ENCODE results near the gene ARHGAP15.

Gene ARHGAP15

DNA sequence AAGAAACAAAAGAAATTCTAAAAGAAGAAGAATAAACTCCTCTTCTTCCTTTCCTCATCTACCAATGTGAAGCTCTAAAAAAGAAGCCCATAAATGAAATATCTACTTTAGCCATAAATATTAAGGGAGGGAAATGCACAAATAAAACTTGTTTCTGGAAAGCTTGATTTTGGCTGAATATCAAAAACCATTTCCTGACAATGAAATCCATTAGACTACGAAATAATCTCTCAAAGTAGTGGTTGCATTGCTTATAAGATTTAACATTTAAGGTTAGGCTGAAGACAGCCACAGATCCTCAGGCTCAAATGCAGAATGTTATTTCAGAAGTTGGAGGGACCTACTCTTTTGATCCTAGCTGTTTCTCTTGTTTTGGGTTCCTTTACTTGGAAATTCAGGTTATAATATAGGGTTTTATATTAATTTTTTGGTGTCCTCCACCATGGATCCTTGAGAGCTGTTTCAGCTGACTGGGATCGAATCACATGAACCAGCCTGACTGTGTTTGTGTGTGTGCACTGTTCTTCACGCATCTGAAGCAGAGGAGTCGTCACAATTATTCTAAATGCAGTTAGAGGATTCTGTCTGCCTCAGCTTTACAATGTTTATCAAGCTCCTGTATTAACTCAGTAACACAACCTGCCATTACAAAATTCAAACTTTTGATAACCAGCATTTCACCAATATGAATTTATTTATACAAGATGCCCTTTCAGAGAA is 474.8 kb downstream of the ARHGAP15 start:
- DNase-seq = no peak

DNA sequence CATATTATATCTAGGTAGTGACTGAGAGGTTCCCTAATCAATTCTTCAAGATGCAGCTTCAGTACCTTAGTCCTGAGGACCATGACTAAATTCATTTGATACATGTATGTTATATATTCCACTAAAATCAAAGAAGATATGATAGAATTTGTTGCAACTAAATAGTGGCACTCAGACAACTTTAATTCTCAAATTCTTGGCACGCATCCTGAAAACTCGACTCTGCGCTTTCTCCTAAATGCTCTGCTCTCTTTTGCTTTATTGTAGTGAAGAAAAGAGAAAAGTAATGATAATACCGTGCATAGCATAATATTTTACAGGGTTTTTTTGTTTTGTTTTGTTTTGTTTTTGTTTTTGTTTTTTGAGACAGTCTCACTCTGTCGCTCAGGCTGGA is 475.3 kb downstream of the ARHGAP15 start:
- DNase-seq = no peak

DNA sequence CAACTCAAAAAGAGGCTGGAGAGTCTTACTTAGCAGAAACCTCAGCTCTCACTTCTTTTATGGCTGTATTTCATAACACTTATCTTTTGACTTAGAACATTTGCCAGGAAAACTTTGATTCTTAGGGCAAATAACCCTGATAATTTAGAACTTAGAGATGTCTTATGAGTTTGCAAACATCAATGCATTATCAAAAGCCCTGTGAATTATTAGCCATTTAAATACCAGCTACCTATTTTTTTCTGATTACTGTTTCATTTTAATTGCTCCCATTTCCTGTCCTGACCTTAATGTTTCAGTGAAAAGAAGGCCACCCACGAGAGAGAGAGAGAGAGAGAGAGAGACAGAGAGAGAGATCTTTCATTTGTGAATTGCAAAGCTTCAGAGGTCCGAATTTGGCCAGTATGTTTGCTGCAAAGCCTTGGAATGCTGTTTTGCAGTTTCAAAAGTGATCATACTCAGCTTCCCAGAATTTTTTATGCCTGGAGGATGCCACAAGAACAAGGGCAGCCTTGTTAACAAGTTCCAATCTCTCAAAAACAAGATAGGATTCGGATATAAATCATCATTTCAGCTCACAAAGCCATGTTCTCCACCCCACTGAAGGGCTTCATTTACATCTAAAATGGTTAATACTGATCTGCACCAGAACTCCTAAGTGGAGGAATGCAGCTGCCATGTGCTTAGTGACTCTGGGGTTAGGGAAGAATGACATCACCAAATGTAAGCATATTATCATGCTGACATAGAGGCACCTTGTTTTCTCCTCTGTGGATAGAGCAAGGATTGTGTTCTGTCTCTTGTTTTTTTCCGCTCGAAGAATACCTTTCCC is 478.2 kb downstream of the ARHGAP15 start:
- DNase-seq = no peak

DNA sequence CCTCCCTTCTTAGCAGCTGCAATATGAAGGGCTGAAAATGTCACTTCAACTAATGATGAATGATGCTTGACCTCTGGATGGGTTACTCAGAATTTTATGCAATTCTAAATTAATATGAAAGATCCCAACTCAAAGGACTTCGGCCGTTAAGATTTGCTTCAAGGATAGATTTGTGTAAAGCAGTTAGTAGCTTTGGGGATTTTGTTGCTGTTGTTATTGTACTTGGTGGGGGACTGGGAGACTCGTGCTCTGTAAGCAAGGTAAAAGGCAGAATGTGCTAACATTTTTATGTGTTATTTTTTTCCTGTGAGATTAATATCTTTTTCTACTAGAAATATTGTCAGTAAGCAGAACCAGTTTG is 478.8 kb downstream of the ARHGAP15 start:
- no peak for DNase-seq

DNA sequence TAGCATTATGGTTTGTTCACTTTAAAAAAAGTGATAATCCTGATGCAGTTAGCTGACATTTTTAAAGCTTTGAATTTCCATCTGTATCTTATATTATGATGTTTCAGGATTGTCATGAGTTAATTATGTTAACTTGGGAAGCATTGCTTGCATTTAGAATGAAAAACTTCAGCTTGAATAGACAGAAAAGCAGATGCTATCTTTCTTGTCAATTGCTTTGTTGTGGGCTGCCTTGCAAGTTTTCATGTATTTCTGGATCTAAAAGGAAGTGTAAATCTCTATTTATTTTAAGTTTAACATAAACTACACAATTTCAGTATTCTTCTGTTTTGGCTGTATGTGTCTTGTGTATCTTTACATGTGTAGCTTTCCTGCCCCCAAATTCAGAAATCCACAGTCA is 479.5 kb downstream of the ARHGAP15 start:
- DNase-seq = no peak

DNA sequence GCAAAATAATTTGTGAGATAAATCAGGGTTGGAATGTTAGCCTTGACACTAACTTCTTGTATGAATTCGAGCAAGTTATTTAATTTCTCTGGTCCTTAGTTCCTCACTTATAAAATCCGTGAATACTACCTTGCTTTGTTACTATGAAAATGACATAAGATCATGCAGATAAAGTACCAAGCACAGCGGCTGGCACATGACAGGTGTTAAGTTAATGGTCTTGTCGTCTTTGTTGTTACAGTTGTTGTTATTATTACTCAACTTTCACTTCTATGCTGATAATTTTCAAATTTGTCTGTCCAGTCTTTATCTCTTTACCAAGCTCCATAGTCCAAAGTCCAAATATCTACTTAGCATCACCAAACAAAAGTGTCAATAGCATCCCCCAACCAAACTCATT is 482.1 kb downstream of the ARHGAP15 start:
- DNase-seq = no peak

DNA sequence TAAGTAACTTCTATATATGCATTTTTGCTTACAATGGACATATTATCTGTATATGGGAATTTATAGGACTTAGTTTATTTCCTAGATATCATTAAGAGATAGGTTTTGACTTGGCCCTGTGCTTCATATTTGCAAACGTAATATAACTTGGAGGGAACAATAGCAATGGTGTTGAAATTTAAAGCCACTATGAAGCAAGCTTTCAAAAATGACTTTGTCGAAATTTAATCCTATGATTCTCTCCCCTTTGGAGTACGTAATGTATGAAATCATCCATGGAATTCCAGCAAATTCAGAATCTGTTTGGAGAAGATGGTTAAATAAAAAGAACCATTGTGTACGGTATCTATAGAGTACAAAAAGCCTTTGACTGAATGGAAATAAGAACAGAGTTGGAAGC is 486.3 kb downstream of the ARHGAP15 start:
- no peak for DNase-seq

DNA sequence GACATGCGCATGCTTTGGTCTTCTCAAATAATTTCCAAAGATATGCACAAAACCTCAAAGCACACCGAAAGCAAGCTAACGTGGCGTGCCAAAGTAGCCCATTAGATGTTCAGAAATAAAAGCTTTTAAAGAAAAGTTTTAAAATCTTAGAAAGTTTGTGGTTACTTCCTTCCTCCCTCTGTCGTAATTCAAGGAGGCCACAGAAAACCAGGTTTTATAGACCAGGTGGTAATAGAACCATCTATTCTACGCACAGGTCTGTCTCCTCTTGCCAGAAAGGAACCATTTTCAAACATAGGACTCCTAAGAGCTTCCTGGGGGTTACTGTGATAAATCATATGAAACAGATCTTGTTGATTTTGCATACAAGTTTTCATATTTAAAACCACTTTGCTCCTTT is 487.2 kb downstream of the ARHGAP15 start:
- DNase-seq = no peak

DNA sequence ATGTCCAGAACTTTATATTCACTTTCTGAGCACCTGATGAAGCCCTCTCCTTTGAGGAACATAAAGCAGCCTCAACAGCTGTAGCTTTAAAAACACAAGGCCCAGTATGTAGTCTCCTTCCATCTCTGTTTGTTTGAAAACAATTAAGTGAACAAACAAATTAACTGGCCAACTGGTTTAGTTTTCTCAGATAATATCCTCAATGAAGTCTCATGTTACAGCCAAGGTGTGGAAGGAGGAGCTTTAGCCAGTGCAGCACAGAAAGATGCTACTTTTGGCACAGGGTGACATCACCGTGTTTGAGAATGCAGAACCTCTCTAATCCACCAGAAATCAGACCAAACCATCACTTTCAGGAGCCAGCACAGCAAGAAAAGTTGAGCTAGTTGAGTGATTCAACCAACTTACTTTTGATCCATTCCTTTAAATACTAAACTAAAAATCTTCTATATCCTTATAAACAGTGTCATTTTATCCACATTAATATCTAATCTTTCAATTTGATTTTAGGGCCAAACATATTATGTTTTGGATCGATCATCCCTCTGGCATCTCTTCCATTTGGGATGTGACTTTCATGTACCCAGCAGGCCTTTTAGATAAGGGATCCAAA is 488.7 kb downstream of the ARHGAP15 start:
- no peak for DNase-seq

DNA sequence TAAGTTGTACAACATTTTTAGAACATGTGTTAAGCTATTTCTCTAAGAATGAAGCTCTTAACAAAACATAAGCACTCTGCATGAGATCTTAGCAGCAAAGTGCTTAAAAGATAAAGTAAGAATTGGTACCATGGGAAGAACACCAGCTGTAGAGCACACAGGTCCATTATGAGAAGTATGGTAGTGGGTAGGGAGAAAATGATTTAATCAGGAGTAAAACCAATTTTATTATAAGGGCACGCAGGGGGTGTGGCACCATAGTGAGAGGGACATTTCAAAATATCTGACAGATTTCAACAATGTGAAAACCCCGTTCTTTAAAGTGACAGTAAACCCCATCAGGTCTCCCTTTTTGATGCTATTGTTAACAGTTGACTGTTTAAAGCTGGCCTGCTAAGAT is 492.9 kb downstream of the ARHGAP15 start:
- DNase-seq = no peak

DNA sequence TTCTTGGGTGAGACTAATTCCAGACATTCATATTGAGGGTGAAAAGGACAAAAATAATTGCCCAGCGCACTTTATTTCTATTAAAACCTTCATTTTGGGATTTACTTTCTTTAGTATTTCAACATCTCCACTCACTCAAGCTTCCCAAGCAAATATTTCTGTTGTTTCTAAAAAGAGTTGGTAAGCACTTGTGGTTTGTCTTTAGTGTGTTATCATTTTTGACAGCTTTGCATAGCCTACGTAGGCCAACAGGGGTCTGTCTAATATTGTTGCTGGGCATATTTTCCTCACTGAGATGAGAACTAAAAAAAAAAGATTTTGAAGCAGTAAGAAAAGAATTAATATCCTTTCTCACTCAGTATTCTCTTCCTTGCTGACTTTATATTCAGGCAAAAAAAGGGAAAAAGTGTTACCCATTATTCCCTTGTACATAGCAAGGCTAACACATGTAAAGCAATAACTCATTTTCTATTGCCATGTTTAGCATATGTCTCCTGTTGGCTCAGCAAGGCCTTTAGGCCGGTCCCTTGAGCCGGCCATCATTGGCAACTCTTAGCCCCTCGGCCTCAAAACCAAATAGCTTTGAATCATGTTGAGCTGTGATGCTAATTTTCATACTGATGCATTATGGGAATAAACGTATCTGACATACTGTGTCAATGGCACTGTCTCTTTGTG is 494.2 kb downstream of the ARHGAP15 start:
- no peak for DNase-seq

DNA sequence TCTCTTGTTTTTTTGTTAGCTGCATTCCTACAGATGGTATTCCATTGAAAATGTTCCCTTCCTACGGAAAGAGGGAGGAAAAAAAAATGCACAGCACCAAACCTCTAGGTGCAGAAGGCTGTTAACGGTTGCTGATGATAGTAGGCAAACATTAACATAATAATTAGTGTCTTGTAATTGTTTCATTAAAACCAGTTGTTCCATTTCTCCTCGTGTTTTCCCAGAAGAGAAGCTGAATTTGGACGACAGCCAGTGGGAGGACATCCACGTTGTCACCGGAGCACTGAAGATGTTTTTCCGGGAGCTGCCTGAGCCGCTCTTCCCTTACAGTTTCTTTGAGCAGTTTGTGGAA is 494.7 kb downstream of the ARHGAP15 start:
- no peak for DNase-seq

DNA sequence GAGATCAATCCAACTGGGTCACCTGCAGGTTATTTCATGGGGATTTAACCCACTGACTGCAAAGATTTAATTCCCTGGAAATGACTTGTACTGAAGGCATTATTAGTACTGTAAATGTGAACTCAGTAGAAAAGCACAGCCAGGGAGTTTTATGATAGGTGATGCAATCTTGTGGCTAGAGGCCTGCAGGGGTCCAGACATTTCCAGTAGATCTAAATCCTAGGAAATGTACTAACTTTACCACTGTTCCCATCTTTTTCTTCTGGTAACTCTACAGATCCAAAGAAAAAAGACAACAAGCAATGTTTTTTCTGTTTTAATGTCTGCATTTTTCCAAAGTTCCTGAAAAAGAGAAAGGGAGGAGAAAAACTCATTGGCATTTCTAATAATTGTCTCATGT is 500.1 kb downstream of the ARHGAP15 start:
- DNase-seq = no peak

DNA sequence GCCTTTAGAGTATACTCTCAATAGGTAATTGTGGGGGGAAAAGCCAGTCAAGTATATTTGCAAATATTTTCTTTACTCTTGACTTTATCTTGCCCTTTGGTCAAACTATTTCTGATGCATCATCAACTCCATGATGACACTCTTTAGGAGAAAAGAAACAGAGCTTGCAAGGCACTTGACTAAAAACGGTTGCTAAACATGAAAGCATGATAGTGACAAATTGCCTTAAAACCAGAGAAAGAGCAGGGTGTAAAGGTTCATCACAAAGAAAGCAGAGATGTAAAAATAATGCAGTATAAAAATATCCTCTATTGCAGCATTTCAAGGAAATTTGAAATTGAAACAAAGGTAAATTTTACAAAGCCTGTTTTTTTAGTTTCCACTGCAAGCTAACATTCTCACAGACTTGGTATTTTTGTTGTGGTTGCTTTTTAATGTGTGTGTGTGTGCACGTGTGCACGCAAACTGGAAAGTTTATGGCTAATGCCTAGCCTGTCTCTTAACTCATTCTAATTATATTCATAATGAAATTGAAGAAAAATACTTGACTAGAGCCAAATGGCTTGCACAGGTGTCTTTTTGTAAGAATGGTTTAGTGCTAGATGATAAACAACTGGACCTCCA is 503.6 kb downstream of the ARHGAP15 start:
- DNase-seq = no peak

DNA sequence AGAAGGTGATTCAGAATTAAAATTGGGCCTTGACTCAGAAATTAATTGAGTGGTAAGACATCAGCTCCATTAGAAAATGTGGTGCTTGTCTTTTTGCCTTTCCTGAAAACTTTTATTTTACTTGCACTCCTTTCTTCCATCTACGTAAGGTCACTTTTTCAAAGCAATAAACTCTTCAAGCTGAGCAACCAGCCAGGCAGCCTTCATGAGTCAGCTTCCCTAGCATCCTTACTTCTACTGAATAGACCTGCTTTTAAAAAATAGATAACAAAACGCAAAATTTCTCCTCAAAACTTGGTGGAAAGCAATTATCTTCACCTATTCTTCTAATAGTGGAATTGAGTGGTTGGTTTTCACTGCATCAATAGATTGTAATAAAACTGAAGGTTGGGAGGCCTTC is 504.2 kb downstream of the ARHGAP15 start:
- DNase-seq = no peak

DNA sequence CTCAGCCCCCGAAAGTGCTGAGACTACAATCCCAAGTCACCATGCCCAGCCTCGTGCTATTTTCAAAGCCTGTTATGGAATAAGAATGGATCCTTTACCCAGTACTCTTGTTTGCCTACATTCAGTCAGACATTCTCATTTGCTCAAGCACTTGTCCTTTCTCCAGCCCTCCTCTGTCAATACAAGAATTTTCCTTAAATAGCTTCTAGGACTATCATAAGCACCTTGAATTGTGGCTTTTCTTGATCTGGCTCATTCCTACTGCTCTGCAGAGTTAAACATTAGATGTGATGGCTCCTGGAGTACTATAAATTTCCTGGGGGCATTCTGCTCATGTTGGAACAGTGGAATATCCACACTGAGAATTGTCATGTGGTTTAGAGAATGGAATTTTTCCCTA is 506.1 kb downstream of the ARHGAP15 start:
- no peak for DNase-seq

DNA sequence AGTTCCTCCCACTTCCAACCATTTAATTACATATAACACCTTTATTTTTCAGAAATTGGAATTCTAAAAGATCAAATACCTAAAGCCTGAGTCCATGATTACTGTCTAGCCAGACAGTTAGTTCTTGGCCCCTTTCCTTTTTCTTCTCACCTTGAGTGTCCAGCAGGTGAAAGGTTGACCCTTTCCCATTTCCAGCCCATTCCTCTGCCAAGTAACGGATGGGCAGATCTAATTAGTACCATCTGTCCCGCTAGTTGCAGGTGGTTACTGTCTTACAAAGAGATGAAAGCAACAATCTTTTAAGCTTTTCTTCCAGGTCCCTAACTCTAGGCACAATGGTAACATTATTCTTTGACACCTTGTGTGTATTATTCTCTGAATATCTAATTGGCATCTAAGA is 506.7 kb downstream of the ARHGAP15 start:
- no peak for DNase-seq

DNA sequence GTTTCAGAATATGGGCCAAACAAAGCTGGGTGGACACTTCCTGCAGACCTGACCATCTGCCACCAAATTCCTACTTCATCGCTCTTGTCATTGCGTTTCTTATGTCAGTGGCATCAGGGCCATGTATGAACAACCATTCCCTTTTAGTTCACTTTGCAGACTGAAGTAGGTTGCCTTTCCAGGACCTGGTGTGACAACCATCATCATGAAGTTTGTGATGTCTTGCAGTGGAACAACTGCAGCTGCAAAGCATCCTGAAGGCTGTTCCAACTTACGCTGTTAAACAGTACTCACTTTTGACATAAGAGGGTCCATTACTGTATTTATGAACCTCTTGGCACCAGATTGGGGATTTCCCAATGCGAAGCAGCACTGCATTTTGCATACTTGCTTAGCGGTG is 511.6 kb downstream of the ARHGAP15 start:
- DNase-seq = no peak

DNA sequence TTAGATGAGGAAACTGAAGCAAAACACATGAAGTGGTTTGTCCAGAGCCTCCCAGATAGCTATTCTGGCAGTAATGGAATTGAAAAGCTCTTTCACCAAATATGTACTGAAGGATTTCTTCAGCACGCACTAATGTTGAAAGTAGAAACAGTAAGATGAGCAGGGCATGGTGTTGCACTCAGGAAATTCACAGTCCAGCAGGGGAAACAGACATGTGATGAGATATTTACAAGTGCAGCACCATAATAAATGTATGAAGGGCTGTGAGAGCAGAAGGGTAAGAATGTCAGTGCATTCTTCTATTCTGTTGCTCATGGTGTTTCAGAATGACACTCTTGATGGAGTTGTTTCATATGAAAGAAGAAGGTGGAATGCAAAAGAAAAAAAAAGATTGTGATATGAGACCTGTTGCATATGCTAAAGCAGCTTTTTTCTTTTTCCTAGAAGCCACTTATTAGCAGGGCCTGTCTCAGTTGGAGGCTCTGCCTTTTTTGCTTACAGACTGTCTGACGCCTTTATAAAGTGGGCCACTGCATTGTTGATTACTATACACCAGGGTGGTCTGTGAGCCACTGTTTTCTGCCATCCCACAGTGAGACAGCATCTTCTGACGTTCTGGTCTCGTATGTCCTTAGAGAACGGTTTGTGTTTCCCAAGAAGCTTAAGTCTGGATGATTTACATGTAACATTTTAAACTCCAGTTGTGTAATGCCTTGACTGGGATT is 516.9 kb downstream of the ARHGAP15 start:
- DNase-seq = no peak

DNA sequence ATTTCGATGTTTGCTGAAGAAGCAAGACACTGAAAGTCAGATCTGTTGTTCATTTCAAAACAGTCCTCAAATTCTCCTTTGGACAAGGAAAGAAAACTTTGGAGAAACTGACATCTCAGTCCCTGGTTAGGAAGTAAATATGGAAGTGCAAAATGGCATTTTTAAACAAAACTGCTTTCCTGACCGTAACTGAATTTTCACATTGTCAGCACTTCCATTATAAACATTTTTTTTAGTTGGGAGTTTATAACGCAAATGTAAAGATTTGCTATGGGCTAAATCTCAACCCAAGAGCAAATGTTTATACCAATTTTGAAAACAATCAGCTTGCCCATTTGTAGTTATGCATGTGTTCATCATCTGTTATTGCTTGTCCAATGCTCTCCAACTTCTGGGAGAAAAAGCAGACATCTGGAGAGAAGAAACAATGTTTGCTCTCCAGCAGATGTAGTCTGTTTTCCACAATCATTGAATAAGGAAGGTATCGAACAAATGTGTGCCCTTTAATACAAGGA is 520.1 kb downstream of the ARHGAP15 start:
- no peak for DNase-seq

DNA sequence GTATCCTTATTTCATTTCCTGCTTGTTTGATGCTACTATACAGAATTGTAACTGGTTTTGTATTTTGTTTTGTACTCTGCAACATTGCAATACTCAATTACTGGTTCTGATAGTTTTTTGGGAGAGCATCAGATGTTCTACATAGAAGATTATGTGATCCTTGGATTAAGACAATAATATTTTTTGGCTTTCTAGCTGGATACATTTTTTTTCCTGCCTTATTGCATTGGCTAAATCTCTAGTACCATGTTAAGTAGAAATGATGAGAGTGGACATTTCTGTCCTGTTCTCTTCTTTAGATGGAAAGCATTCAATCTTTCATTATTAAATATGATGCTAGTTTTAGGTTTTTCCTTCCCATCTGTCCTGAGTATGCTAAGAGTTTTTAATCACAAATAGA is 523.5 kb downstream of the ARHGAP15 start:
- DNase-seq = no peak

DNA sequence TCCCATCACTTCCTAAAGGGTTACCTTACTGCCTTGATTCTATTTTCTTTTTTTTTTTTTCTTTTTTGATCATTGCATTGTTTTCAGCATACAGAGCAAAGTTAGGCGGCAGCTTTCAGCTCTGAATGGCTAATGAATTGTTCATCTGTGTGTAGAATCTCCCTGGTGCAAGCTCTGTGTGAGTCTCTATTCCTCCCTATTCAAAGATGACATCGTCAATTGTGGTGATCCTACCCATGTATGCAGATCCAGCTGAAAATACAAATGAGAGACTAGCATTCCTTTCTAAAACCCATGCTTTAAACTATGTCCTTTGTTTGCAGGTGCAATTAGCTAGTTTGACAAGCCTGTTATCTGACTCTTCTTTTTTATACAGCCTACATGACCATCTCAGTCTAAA is 539.0 kb downstream of the ARHGAP15 start:
- DNase-seq = no peak

Data from activated CD4-positive, alpha-beta T cell treated with anti-CD3 and anti-CD28 coated beads for 48 hours (primary cell).